Activated B cell treated with CpG ODN at 0.5 μM for 24 hours (primary cell): Measurements from ENCODE around the gene ZCRB1. TPM values are rescaled to one million over a fixed set of nuclear protein-coding genes. Genes with fewer than 3 reads are reported as not detected.

ENCODE experiments used
- ATAC-seq: fragments of 200-7000 bp; cut with Tn5 transposase; one replicate; pipeline ENCODE4 v1.10.0; 2021; ENCODE audit warnings: low read depth, mild to moderate bottlenecking, moderate library complexity
- CTCF ChIA-PET: fragments of 350-600 bp; sonication (Branson Sonifier 250); formaldehyde crosslinking; loops from one replicate; lab custom pipeline; 2021; ENCODE audit warnings: antibody characterized with exemption; lab: Charles Lee
- POLR2A ChIA-PET: fragments of 350-600 bp; sonication (Branson Sonifier 250); formaldehyde crosslinking; loops from one replicate; lab custom pipeline; 2021; ENCODE audit warnings: antibody characterized with exemption; lab: Charles Lee
- DNase-seq: peaks from one replicate; pipeline ENCODE4 v3.0.0; 2022
- H3K27ac Mint-ChIP-seq: one replicate; pipeline ENCODE4 v1.8.0; 2020; ENCODE audit warnings: mixed read lengths
- H3K27me3 Mint-ChIP-seq: one replicate; pipeline ENCODE4 v1.8.0; 2021; ENCODE audit warnings: mixed read lengths
- H3K36me3 Mint-ChIP-seq: one replicate; pipeline ENCODE4 v1.8.0; 2021; ENCODE audit warnings: low read depth, mixed read lengths
- H3K4me1 Mint-ChIP-seq: one replicate; pipeline ENCODE4 v1.8.0; 2021; ENCODE audit warnings: mixed read lengths
- H3K4me3 Mint-ChIP-seq: one replicate; pipeline ENCODE4 v1.8.0; 2020; ENCODE audit warnings: mild to moderate bottlenecking, mixed read lengths
- H3K9me3 Mint-ChIP-seq: one replicate; pipeline ENCODE4 v1.8.0; 2020; ENCODE audit warnings: mixed read lengths
- intact Hi-C: fragments of 100-400 bp; cut with micrococcal nuclease; formaldehyde crosslinking; loops from one replicate; pipeline ENCODE4 v1.15.1; 2024
- total RNA-seq: library from RNA; stranded (reverse); gene quantifications from 2 replicates; pipeline ENCODE4 v1.2.3, GENCODE V29; 2022
- TF ChIP-seq, protein P1 (sequence below): fragments of 200-600 bp; IDR thresholded peaks from one replicate; pipeline ENCODE4 v1.8.0; 2022; ENCODE audit warnings: antibody characterized with exemption, mild to moderate bottlenecking

The ZCRB1 gene
- total RNA-seq, 1 donor from 2014 or later = 37.6 TPM

DNA sequence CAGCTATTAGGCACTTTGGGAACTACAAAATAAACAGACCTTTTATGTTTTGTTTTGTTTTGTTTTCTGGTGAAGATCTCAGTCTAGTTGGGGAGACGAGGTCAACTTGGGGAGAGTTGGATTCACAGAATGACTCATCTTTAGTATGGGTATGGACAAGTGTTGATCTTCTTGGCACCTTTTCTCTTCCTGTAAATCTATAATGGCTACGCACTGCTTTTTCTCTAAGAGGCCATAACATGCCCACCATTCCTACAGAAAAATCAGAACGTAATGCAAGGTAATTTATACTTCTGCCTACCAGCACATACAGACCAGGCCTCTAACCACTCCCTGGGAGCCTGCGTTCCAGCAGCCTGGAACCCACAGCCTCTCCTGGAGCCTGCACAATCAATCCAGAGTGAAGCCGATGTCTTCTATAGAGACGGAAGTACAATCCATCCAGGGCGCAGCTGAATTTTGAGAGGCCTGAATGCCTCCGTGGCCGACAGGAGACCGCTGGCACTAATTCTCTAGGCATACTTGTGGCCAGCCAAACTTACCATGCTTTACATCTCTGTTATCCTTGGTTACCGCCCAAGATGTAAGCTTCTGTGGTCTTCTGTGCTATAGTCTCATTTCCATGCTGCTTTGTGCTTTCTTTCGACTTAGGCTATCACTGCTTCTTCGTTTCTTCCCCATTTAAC lies 790 bp upstream of the ZCRB1 start:
- Mint-ChIP-seq H3K27me3 (no peaks in the 10 kb centered on the region), H3K4me3 (peak overlapping the region; percentile 94), H3K36me3 (peaks cover 40% of the 10 kb centered on the region), H3K4me1 (peaks cover 59% of the 10 kb centered on the region), H3K27ac (peak overlapping the region; percentile 90), H3K9me3 (no peaks in the 10 kb centered on the region)
- ChIA-PET POLR2A (interaction anchor here (0.6 to 1.6 kb wide), 3 partner anchors 85 to 181 kb away, joined by 3 to 6 read pairs (median 3); partner anchors contain the start of gene YAF2), CTCF (no interaction called here)
- intact Hi-C loops = loop anchor here (1.0 to 5.0 kb wide), 7 partner anchors 20 to 1480 kb away; partner anchors contain the start of genes GXYLT1 and TWF1
- TF ChIP-seq, protein P1, sequence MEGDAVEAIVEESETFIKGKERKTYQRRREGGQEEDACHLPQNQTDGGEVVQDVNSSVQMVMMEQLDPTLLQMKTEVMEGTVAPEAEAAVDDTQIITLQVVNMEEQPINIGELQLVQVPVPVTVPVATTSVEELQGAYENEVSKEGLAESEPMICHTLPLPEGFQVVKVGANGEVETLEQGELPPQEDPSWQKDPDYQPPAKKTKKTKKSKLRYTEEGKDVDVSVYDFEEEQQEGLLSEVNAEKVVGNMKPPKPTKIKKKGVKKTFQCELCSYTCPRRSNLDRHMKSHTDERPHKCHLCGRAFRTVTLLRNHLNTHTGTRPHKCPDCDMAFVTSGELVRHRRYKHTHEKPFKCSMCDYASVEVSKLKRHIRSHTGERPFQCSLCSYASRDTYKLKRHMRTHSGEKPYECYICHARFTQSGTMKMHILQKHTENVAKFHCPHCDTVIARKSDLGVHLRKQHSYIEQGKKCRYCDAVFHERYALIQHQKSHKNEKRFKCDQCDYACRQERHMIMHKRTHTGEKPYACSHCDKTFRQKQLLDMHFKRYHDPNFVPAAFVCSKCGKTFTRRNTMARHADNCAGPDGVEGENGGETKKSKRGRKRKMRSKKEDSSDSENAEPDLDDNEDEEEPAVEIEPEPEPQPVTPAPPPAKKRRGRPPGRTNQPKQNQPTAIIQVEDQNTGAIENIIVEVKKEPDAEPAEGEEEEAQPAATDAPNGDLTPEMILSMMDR = no peak
- peak; percentile 14 for ATAC-seq
- DNase-seq = no peak

DNA sequence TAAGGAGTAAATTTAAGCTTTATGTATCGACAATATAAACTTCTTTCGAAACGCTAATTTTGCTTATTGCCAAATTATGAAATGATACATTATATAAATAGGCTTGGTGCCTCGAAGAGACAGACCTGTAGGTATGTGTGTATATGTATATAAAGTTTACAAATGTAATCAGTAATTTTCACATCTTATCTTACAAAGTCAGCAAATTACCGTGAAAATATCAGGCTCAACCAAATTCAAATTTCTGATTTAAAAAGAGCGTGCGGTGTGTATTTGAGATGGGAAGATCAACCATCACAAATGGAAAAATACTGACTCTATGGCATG lies 605 bp downstream of the ZCRB1 start:
- ChIA-PET POLR2A (interaction anchor here (1.4 to 1.6 kb wide), 2 partner anchors 87 to 160 kb away, joined by 3 to 6 read pairs; partner anchors contain the start of gene YAF2), CTCF (no interaction called here)
- peaks cover 47% of the 10 kb centered on the region for H3K36me3 Mint-ChIP-seq
- peaks cover 45% of the 10 kb centered on the region for H3K4me1 Mint-ChIP-seq
- DNase-seq = no peak
- H3K4me3 Mint-ChIP-seq = peak overlapping the region; percentile 94
- H3K27me3 Mint-ChIP-seq = no peaks in the 10 kb centered on the region
- TF ChIP-seq, protein P1 = no peak
- peak overlapping the region; percentile 90 for H3K27ac Mint-ChIP-seq
- intact Hi-C loops = loop anchor here (5.0 kb wide), 2 partner anchors 157 to 242 kb away; no protein-coding TSS in a partner anchor
- no peak for ATAC-seq
- H3K9me3 Mint-ChIP-seq = no peaks in the 10 kb centered on the region

DNA sequence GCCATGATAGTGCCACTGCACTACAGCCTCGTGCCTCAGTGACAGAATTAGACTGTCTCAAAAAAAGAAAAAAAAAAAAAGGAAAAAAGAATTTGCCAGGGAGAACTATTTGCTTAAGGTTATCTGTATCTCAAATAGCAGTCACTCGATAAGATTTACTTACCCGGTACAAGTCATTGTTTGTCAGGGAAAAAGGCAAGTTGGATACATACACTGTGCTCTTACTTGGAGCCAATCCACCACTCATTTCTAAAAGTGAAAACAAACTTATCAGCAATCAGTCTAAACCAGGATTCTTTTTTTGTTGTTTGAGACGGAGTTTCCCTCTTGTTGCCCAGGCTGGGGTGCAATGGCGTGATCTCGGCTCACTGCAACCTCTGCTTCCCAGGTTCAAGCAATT lies 2.0 kb downstream of the ZCRB1 start:
- no peaks in the 10 kb centered on the region for H3K9me3 Mint-ChIP-seq
- ChIA-PET CTCF (no interaction called here), POLR2A (no interaction called here)
- peaks cover 45% of the 10 kb centered on the region for H3K36me3 Mint-ChIP-seq
- no peak overlapping the region for H3K27ac Mint-ChIP-seq
- TF ChIP-seq, protein P1 = no peak
- no peak for ATAC-seq
- peaks cover 37% of the 10 kb centered on the region for H3K4me1 Mint-ChIP-seq
- no peak for DNase-seq
- no peak overlapping the region for H3K4me3 Mint-ChIP-seq
- H3K27me3 Mint-ChIP-seq = no peaks in the 10 kb centered on the region
- intact Hi-C loops = no loop called here

DNA sequence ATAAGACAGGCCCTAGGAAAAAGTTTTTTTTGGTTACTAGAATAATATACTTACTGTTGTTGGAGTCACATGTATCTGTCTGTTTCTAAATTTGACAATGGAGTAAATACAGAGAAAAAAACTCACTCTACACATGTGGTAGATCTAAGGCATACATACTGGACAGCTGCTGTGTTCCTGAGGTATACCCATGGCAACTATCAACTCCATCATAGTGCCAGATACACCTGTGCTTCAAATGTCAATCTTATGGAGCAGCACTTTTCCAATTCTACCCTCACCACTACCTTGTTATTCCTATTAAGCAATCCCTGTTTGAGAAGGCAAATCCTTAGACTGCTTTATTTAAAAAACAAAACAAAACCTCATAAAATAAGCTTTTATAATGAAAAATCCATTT lies 3.3 kb downstream of the ZCRB1 start:
- CTCF ChIA-PET = interaction anchor here (1.1 to 1.4 kb wide), 2 partner anchors 10 to 192 kb away, joined by 3 read pairs; no protein-coding TSS in a partner anchor
- intact Hi-C loops = no loop called here
- TF ChIP-seq, protein P1 = no peak
- no peaks in the 10 kb centered on the region for H3K27me3 Mint-ChIP-seq
- no peak overlapping the region for H3K4me3 Mint-ChIP-seq
- ATAC-seq (no peak), DNase-seq (no peak)
- H3K9me3 Mint-ChIP-seq = no peaks in the 10 kb centered on the region
- POLR2A ChIA-PET = no interaction called here
- H3K4me1 Mint-ChIP-seq = peaks cover 26% of the 10 kb centered on the region
- peaks cover 51% of the 10 kb centered on the region for H3K36me3 Mint-ChIP-seq
- H3K27ac Mint-ChIP-seq = no peak overlapping the region

DNA sequence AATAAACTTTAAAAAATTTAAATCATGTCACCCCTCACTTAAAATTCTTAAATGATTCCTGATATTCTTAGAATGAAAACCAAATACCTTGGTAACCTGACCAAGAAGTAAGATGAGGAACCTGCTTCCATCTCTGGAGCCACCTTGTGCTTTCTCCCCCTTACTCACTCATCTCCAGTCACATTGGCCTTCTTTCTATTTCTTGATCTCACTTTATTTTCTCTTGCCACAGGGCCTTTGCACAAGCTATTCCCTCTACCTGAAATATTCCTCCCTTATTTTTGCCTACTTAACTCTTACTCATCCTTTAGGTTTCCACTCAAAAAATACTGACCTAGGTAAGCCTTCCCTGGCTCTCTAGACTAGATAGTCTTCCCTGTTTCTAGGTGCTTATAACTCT lies 5.1 kb downstream of the ZCRB1 start:
- ChIA-PET POLR2A (no interaction called here), CTCF (no interaction called here)
- no peaks in the 10 kb centered on the region for H3K27me3 Mint-ChIP-seq
- TF ChIP-seq, protein P1 = no peak
- H3K4me1 Mint-ChIP-seq = peaks cover 12% of the 10 kb centered on the region
- DNase-seq = no peak
- H3K36me3 Mint-ChIP-seq = peaks cover 51% of the 10 kb centered on the region
- H3K27ac Mint-ChIP-seq = no peak overlapping the region
- no peak overlapping the region for H3K4me3 Mint-ChIP-seq
- no peak for ATAC-seq
- intact Hi-C loops = no loop called here
- H3K9me3 Mint-ChIP-seq = no peaks in the 10 kb centered on the region
